Activated T-cell treated with anti-CD3 and anti-CD28 coated beads for 48 hours (primary cell): ENCODE results near the gene PAN2.
"Not testable (repeated sequence)": the region's sequence is repeated elsewhere in the genome, so short reads cannot be mapped to it uniquely, and the experiment has no call there.

Experiments
- DNase-seq: peaks from one replicate; pipeline ENCODE4 v3.0.0-alpha.2; 2020; ENCODE audit warnings: low read depth

Gene PAN2, protein sequence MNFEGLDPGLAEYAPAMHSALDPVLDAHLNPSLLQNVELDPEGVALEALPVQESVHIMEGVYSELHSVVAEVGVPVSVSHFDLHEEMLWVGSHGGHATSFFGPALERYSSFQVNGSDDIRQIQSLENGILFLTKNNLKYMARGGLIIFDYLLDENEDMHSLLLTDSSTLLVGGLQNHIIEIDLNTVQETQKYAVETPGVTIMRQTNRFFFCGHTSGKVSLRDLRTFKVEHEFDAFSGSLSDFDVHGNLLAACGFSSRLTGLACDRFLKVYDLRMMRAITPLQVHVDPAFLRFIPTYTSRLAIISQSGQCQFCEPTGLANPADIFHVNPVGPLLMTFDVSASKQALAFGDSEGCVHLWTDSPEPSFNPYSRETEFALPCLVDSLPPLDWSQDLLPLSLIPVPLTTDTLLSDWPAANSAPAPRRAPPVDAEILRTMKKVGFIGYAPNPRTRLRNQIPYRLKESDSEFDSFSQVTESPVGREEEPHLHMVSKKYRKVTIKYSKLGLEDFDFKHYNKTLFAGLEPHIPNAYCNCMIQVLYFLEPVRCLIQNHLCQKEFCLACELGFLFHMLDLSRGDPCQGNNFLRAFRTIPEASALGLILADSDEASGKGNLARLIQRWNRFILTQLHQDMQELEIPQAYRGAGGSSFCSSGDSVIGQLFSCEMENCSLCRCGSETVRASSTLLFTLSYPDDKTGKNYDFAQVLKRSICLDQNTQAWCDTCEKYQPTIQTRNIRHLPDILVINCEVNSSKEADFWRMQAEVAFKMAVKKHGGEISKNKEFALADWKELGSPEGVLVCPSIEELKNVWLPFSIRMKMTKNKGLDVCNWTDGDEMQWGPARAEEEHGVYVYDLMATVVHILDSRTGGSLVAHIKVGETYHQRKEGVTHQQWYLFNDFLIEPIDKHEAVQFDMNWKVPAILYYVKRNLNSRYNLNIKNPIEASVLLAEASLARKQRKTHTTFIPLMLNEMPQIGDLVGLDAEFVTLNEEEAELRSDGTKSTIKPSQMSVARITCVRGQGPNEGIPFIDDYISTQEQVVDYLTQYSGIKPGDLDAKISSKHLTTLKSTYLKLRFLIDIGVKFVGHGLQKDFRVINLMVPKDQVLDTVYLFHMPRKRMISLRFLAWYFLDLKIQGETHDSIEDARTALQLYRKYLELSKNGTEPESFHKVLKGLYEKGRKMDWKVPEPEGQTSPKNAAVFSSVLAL

DNA sequence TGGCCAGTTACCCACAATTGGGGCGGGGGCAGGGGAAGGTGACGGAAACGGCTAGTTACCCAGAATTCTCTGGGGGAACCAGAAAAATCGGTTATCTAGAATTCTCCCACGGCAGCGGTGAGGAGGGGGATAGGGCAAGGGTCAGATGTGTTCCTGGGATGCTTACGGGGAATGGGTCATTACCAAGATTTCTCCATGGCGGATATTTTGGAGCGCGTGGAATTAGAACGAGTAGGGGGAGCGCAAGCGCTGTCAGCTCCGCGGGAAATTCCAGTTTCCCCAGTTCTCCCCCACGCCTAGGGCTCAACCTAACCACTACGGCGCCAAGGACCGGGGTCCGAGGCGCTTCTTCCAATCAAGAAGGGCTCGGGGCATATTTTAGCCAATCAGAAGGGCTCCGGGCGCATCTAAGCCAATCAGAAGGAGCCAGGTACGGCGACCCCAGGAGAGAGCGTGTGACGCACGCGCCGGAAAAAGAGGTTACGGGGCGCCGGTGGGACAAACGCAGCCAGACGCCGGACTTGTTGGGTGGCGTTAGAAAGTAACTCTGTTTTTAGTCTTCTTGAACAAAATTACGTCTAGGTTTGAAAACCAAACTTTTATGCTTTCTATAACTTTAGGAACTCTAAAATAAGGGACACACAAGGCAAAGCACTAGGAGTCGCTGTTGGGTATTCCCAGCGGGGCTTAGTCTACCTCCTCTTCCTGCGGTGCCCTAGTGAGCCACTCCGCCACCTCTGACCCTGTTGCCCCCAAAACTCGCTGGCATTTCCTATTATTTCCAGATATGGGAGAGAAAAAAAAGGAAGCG, at the start of gene PAN2:
Gene PAN2, minus strand, starts transcription at position 322 of the 811 bp plus-strand sequence. CDS start 906 bp downstream, outside the sequence.
- peak; percentile 90 for DNase-seq

DNA sequence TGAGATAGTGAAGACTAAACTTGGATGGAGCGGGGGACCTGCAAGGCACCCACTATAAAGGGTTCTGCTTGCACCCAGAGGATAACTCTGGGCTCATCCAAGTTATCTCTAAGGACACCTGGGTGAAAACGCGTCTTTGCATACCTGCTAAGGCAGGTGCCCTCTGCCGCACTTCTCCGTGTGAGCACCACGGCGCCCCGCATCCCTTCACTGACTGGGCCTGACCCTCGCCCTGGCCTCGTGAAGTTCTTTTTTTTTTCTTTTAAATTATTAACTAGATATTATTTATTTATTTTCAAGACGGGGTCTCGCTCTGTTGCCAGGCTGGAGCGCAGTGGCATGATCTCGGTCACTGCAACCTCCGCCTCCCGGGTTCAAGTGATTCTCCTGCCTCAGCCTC, 48.8 kb upstream of the PAN2 start:
- no peak for DNase-seq

DNA sequence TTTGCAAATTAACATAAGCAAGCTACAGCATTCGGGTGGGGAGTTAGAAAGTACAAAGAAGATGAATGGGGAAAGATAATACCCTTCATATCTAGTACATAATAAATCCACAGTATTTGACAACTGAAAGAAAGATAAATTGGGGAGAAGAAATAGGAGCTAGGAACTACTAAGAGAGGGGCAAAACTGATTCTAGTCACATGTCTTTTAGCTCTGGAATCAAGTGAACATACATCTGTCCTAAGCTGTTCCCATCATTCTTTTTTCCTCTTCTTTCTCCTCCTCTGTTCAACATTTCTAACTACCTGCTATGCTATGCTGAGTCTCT, 44.2 kb upstream of the PAN2 start:
- no peak for DNase-seq

DNA sequence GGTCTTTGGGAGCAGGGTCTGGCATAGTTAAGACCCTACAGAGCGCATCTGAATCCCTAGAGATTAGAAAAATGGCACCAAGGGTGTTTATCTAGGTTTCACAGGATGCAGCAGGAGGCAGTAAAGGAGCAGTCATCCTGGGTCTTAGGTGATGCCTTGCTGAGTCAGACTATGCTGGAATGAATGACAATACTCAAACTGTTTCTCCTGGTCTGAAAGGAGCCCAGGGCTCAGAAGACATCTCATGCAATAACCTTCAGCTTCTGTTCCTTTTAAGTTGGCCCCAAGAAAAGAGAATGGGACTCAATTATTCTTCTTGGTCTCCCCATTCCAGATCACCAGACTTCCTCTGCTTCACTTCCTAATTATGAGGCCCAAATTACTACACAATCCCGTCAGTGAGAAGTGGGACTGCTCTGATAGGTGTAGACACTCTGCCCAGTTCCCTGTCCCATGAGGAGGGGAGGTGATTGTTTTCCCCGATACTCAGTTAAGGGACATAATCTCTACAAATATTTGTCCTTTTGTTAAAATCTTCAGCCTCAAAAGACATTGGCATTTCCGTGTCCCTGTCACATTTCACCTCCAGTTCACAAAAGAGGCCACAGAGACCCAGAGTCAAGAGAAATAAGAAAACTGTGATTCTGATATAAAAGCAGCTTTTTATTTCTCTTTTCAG, 43.6 kb upstream of the PAN2 start:
- no peak for DNase-seq

DNA sequence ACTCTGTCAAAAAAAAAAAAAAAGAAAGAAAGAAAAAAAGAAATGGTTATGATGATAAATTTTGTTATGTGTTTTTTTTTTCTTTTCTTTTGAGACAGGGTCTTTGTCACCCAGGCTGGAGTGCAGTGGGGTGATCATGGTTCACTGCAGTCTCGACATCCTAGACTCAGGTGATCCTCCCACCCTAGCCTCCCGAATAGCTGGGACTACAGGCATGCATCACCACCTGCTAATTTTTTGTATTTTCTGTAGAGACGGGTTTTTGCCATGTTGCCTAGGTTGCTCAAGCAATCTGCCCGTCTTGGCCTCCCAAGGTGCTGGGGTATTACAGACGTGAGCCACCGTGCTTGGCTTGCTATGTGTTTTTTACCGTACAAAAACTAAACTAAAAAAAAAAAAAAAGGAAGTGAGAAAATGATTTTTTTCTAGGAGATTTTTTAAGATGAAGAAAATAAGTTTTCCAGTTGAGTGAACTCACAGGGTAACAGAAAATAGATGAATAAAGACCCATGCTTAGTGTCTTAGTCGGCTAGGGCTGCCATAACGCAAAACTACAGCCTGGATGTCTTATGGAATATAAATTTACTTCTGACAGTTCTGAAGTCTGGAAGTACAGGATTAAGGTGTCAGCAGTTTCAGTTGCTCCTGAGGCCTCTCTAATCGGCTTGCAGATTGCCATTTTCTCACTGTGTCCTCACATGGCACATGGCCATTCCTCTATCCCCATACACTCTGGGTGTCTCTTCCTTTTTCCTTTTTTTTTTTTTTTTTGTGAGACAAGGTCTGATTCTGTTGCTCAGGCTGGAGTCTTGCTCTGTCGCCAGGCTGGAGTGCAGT, 42.0 kb upstream of the PAN2 start:
- DNase-seq: no peak

DNA sequence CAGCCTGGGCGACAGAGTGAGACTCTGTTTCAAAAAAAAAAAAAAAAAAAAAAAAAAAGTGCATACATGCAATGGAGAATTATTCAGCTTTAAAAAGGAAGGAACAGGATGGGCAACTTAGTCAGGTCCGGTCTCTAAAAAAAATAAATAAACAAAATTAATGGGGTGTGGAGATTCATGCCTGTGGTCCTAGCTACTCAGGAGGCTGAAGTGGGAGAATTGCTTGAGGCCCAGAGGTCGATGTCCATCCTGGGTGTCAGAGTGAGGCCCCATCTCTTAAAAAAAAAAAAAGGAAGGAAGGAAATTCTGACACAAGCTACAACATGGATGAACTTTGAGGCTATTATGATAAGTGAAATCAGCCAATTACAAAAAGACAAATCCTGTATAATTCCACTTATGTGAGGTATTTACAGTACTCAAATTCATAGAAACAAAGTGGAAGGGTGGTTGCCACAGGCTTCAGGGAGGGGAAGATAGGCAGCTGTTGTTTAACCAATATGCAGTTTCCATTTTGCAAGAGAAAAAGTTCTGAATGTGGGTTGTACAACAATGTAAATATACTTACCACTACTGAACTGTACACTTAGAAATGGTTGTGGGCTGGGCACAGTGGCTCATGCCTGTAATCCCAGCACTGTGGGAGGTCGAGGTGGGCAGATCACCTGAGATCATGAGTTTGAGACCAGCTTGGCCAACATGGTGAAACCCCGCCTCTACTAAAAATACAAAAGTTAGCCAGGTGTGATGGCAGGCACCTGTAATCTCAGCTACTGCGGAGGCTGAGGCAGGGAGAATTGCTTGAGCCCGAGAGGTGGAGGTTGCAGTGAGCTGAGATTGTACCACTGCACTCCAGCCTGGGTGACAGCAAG, 41.2 kb upstream of the PAN2 start:
- DNase-seq: no peak

DNA sequence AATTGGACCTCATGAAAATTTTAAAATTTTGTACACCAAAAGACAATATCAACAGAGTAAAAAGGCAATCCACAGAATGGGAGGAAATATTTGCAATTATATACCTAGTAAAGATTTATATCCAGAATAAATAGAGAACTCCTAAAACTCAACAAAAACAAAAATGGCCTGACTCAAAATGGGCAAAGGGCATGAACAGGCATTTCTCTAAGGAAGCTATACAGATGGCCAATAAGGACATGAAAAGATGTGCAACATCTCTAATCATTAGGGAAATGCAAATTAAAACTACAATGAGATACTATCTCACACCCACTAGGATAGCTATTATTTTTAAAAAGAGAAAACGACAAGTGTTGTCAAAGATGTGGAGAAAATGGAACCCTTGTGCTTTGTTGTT, 39.7 kb upstream of the PAN2 start:
- DNase-seq: no peak

DNA sequence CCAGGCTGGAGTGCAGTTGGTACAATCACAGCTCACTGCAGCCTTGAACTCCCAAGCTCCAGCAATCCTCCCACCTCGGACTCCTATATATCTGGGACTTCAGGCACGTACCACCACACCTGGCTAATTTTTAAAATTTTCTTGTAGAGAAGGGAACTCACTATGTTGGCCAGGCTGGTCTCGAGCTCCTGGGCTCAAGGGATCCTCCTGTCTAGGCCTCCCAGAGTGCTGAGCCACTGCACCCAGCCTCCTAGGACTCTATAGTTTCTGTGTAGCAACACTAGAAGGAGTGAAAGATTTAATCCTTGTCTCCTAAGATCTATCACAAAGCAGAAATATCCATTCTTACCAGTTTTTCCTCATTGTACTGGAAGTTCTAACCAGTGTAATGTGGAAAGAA, 33.1 kb upstream of the PAN2 start:
- no peak for DNase-seq

DNA sequence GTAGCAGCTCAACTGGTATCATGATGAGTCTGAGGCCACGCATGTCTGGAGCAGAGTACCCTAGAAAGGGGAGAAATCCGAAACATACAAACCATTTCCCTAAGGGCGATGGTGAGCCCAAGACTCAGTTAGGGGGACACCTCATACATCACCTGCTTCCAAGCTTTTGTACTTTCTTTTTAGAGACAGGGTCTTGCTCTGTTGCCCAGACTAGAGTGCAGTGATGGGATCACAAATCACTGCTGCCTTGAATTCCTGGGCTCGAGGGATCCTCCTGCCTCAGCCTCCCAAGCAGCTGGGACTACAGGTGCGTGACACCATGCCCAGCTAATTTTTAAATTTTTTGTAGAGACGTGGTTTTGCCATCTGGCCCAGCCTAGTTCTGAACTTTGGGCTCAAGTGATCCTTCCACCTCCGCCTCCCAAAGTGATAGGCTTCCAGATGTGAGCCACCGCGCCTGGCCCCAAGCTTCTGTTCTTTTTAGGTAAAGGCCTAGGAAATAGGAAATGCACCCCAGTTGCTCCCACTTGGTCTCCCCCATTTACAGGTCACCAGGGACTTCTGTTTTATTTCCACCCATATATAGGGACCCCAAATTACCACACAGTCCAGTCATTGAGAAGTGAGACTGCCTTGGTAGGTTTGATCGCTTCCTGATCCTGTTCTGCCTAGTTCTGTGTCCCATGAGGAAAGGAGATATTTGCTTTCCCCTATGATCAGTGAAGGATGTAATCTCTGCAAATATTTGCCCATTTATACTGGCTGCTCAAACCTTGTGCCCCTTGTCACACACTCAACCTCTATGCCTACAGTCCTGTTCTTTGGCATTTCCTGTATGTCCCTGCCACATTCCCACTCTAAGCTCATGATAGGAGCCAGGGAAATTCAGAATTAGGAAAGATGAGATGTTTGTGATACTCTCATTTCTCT, 28.6 kb upstream of the PAN2 start, which contains the start of gene APOF:
Gene APOF, minus strand, starts transcription at position 728 of the 930 bp plus-strand sequence. Its CDS starts 112 bp downstream, at position 616.
- no peak for DNase-seq

DNA sequence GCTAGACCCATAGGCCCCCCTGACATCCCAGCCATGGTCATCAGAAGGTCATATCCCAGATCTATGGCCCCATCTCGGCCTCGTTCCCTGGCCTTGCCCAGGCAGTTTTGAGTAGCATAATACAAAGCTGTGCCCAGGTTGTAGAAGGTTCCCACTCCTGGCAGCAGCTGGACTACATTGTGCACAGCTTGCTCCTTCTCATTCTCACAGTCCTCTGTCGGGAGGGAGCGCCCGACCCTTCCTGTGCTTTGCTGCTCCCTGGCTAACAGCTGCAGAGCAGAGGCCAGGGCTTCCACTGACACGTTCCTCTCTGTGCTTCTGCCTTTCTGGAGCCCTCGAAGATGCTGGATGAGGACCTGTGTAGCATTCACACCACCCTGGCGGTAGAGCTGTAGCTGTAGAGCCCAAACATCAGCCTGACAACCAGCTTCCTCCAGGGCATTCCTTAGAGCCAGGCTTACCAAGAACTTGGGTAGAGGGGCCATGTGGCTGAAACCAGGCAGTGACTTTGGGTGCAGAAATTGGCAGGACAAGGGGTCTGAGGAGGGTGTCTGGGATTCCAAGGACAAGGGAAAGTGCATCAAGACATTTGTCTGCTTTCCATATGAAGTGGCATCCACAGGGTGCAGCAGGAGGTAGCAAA, 27.8 kb upstream of the PAN2 start:
- no peak for DNase-seq

DNA sequence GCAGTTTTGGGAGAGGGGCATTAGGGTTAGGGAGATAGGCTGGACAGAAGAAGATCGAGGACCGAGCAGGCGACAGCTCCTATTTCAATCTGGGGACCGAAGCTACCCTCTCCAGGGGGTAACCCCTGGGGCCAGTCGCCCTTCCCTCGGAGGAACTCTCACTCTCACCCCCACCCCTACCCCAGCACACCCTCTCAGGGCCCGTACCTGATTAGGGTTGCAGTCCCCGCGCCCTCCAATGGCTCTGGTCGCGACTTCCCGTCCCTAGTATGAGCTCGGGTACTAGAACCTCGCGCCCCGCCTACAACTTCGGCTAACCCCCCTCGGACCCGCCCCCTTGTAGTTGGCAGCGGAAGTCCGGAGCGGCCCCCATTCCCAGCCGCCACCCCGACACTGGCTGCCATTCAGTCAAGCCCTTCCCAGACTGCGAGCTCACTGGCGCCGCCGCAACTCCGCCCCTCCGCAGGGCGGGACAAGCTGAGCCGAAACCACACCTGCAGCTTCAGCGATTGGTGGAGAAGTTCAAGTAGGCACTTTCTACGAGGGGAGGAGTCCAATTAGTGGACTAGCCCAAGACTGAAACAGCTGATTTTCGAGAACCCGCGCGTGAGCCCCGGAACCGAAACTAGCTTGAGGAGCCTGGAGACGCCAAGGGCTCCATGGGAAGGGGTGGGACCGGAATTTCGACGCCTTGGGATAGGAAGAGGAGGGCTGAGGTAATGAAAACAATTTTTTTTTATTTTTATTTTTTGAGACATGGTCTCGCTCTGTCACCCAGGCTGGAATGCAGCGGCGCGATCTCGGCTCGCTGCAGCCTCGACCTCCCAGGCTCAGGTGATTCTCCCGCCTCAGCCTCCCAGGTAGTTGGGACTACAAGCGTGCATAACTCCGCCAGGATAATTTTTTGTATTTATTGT, 26.3 kb upstream of the PAN2 start, which contains the start of gene STAT2:
Gene STAT2, minus strand, starts transcription at position 257 of the 917 bp plus-strand sequence. CDS start 3,536 bp downstream, outside the sequence.
- DNase-seq: peak; percentile 99

DNA sequence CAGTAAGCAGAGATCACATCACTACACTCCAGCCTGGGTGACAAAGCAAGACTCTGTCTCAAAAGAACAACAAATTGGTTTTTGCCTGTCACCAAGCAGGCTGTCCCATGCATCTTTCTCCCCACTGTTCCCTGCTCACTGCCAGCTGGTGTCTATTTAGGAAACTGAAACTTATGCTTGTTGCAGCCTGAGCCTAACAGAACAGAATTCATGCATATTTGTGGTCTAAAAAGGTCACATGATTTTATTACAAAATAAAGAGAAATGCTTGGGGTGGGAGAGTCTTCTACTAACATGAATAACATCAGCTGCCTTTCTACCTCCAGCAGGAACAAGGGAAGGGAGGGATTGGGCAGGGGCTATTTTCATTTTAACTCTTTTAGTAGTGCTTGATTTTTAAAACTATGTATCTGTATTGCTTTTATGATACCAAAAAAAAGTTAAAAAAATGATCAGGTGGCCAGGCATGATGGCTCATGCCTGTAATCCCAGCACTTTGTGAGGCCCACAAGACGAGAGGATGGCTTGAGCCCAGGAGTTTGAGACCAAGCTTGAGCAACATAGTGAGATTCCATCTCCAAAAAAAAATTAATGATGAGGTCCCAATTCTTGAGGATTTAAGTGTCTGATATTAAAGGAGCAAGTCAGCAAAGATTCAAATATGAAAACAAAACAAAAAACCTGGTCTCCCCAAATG, 25.2 kb upstream of the PAN2 start:
- DNase-seq: no peak

DNA sequence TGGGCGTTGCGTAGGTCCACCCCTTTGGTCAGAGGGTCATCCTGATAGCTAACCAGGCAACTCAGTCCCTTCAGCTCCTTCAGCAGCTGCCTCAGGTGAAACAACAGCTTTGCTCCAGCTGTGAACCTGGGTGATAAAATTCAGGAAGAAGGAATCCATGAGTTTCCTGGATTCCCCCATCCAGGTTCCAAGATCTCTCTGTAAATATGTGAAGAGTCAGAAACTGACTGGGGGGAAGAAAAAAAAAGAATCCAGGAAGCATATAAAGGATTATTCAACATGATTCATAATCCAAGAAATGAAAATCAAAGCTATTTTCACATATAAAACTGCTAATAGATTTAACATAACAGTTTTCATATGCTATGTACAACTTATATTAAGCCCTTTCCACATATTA, 17.5 kb upstream of the PAN2 start:
- DNase-seq: no peak

DNA sequence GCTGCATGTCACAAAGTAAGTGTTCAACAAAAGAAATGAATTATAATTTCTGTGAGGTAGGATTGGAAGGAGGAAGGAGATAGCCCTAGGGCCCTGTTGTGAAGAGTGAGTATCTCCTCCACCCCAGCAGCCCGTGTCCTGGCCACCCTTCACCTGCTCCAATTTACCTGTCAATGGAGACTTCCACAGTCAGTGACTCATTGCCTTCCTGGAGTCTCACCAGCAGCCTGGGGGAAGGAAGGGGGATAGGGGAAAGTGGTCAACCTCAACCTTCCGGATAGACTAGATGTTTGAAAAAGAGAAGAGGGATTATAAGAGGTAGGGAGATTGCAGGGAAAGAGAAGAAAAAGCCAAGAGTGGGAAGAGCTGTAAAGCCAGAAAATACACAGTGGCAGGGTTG, 16.9 kb upstream of the PAN2 start:
- no peak for DNase-seq

DNA sequence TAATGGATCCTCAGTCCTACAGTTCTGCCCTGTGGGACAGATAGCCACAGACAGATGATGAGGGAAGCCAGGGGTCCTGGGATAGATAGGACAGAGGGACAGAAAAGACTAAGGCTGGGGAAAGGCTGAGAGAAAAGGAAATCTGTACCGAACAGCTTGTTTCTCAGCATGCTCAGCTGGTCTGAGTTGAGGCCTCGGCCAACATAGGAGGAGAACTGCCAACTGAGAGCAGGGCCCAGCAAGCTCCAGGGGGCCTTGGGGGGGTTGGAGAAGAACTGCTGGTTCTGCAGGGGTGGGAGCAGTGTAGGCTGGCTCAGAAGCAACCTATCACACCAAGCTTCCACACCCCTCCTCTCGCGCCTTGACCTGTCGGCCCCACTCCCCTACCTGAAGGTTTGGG, 15.0 kb upstream of the PAN2 start:
- no peak for DNase-seq

DNA sequence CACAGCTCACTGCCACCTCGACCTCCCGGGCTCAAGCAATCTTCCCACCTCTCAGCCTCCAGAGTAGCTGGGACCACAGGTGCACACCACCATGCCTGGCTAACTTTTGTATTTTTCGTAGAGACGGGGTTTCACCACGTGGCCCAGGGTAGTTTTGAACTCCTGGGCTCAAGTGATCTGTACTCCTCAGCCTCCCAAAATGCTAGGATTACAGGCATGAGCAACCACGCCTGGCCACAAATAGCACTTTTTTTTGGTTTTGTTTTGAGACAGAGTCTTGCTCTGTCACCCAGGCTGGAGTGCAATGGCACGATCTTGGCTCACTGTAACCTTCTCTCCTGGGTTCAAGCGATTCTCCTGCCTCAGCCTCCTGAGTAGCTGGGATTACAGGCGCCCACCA, 13.5 kb upstream of the PAN2 start:
- DNase-seq: not testable (repeated sequence)
